Stomach (tissue), 4 donors: Measurements from ENCODE around the gene NCAM1.

Experiments used
- POLR2A ChIP-seq, 4 donors: fragments of 450-650 bp; IDR thresholded peaks; one replicate each; pipeline ENCODE4 v1.6.1; 2016; ENCODE audit warnings: antibody characterized with exemption in 4 of 4, control low read depth in 2 of 4, mild to moderate bottlenecking in 1 of 4, moderate library complexity in 1 of 4
- TF ChIP-seq, protein P1 (sequence below), 7 experiments: fragments of 450-650 bp in 4 of 7; fragments of 200-600 bp in 3 of 7; sonication (generic) in 3 of 7; IDR thresholded peaks; one replicate each; pipeline ENCODE4 v1.5.1; 2016 to 2019; ENCODE audit warnings: antibody characterized with exemption in 7 of 7, control low read depth in 2 of 7, mild to moderate bottlenecking in 1 of 7

DNA sequence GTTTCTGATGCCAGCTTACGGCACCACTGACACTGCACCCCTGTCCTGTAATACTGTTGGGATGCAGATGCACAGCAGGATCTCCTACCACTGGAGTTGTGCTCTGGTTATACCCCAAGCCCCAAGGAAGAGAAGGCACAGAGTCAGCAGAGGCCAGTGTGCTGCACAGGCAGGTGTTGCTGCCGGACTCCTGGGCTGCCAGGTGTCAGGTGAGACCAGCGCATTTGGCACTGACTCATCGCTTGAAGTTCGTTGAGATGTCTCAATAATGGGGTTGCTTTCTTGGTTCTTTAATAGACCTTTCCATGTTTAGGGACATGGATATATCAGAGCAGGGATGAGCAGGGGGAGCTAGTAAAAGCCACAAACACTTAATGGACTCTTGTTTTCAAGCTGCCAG lies 277.5 kb downstream of the NCAM1 start:
- TF ChIP-seq, protein P1, sequence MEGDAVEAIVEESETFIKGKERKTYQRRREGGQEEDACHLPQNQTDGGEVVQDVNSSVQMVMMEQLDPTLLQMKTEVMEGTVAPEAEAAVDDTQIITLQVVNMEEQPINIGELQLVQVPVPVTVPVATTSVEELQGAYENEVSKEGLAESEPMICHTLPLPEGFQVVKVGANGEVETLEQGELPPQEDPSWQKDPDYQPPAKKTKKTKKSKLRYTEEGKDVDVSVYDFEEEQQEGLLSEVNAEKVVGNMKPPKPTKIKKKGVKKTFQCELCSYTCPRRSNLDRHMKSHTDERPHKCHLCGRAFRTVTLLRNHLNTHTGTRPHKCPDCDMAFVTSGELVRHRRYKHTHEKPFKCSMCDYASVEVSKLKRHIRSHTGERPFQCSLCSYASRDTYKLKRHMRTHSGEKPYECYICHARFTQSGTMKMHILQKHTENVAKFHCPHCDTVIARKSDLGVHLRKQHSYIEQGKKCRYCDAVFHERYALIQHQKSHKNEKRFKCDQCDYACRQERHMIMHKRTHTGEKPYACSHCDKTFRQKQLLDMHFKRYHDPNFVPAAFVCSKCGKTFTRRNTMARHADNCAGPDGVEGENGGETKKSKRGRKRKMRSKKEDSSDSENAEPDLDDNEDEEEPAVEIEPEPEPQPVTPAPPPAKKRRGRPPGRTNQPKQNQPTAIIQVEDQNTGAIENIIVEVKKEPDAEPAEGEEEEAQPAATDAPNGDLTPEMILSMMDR (IDR thresholded peaks at IDR 0.05): no peak
- TF ChIP-seq POLR2A (IDR thresholded peaks at IDR 0.05): no peak
